ENCODE results near the gene TAS2R39.

TAS2R39 gene

GRCh38 chr7:143216686-143217085 is 33.5 kb downstream of the TAS2R39 start:
- DNase-seq, result no peak

GRCh38 chr7:143217806-143218205 is 34.6 kb downstream of the TAS2R39 start:
- DNase-seq, result no peak

GRCh38 chr7:143221286-143221685 is 38.1 kb downstream of the TAS2R39 start:
- no peak for DNase-seq

GRCh38 chr7:143221737-143222136 is 38.5 kb downstream of the TAS2R39 start, which contains the start of gene TAS2R40:
Gene TAS2R40 (plus strand): TSS chr7:143222037. CDS start chr7:143222079, 42 bp downstream.
- no peak for DNase-seq

- no peak for DNase-seq
Observed at GRCh38 chr7:143222782-143223181, 39.6 kb downstream of the TAS2R39 start.

- no peak for DNase-seq
Observed at GRCh38 chr7:143223784-143224183, 40.6 kb downstream of the TAS2R39 start.

GRCh38 chr7:143225047-143225446 is 41.8 kb downstream of the TAS2R39 start:
- DNase-seq, result no peak

- no peak for DNase-seq
Observed at GRCh38 chr7:143227806-143228205, 44.6 kb downstream of the TAS2R39 start.

GRCh38 chr7:143229054-143229790 is 46.0 kb downstream of the TAS2R39 start:
- DNase-seq, result no peak

GRCh38 chr7:143230602-143231457 is 47.6 kb downstream of the TAS2R39 start:
- no peak for DNase-seq
